ENCODE results near the gene ARL2.

DNA sequence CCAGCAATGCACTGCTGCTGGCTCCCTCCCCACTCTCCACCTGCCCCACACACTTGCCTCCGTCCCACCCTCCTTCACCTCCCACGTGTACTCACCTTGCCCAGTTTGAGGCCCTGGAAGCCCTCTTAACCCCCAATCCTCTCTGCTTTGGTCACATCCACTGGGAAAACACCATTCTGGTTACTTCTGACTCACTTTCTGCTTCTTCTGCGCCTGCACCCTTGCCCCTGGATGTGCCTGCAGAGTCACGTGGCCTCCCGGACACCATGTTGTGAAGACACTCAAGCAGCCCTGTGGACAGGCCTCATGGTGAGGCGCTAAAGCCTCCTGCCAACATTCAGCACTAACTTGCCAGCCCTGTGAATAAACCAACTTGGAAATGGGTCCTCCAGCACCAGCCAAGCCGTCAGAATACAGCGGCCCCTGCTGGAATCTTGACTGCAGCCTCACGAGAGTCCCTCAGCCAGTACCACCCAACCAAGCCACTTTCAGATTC, 47.0 kb downstream of the ARL2 start:
- TF ChIP-seq CTCF (IDR thresholded peaks at IDR 0.05) = peak in 1 of 12 donors; percentile 5
- TF ChIP-seq POLR2A (IDR thresholded peaks at IDR 0.05) = no peak
